ENCODE data around the gene TNIK. TPM values are rescaled to one million over a fixed set of nuclear protein-coding genes. Genes with fewer than 3 reads are reported as not detected.

TNIK gene
- total and polyA plus RNA-seq, 10 of the 15 experiments (the other 5 are each of a cell fraction or from before 2014, with no cell fraction given), result 13.9 to 74.3 (median 48.2) TPM

- ChIA-PET CTCF (interaction anchor here (0.6 to 2.1 kb wide), 5 partner anchors 9 to 118 kb away, joined by 3 to 9 read pairs (median 3); no protein-coding TSS in a partner anchor), RAD21 (ENCODE audit: unreplicated experiment) (interaction anchor here (0.8 to 1.9 kb wide), 5 partner anchors 9 to 45 kb away, joined by 3 to 5 read pairs (median 3); no protein-coding TSS in a partner anchor), SMC1A (ENCODE audit: uncharacterized antibody, unreplicated experiment) (interaction anchor here (0.5 to 1.9 kb wide), 8 partner anchors 10 to 873 kb away, joined by 3 to 11 read pairs (median 4); no protein-coding TSS in a partner anchor), POLR2A (interaction anchor here (0.5 to 1.3 kb wide), 5 partner anchors 8 to 1047 kb away, joined by 3 to 7 read pairs (median 4); no protein-coding TSS in a partner anchor)
- 95% methylated on average over 9 of the region's 9 CpGs for WGBS (ENCODE audit: insufficient coverage, insufficient replicate concordance, low lambda C conversion rate, missing lambda C conversion rate)
- no peak for FAIRE-seq
- H3K9me3 ChIP-seq (replicated peaks; ENCODE audit: control insufficient read depth, insufficient read depth, low read length), result no peaks in the 10 kb centered on the region; the same call in 2 of the 3 replicates
- H3K36me3 ChIP-seq (ENCODE audit: control insufficient read depth in 2 of 2, insufficient read depth in 2 of 2, low read length in 1 of 2), result peaks cover 0 to 3% of the 10 kb centered on the region in 2 experiments; a peak in 3 of 4 replicates
- H3K4me1 ChIP-seq (ENCODE audit: control insufficient read depth, insufficient read depth, low read length), result peaks cover 39% of the 10 kb centered on the region
- H3K4me2 ChIP-seq (ENCODE audit: control insufficient read depth, insufficient read depth), result no peak overlapping the region
- TF ChIP-seq CREM (IDR thresholded peaks at IDR 0.05; ENCODE audit: low read depth) (0 out of 2 replicates have a peak, but pooled peaks have one; percentile 9), RAD21 (IDR thresholded peaks at IDR 0.05; ENCODE audit: insufficient read depth, low read depth, low read length) (no peak), ZNF274 (IDR thresholded peaks at IDR 0.05; ENCODE audit: insufficient read depth, insufficient read length) (no peak), CREB1 (IDR thresholded peaks at IDR 0.05; ENCODE audit: low read depth) (peak; percentile 7; the same call in 1 of the 2 replicates), PML (IDR thresholded peaks at IDR 0.05; ENCODE audit: low read length) (no peak), BACH1 (IDR thresholded peaks at IDR 0.05; ENCODE audit: borderline replicate concordance) (no peak), POLR2AphosphoS5 (IDR thresholded peaks at IDR 0.05; ENCODE audit: low read length) (no peak)
- TF ChIP-seq, protein P1, sequence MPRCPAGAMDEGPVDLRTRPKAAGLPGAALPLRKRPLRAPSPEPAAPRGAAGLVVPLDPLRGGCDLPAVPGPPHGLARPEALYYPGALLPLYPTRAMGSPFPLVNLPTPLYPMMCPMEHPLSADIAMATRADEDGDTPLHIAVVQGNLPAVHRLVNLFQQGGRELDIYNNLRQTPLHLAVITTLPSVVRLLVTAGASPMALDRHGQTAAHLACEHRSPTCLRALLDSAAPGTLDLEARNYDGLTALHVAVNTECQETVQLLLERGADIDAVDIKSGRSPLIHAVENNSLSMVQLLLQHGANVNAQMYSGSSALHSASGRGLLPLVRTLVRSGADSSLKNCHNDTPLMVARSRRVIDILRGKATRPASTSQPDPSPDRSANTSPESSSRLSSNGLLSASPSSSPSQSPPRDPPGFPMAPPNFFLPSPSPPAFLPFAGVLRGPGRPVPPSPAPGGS (IDR thresholded peaks at IDR 0.05; ENCODE audit: borderline replicate concordance, insufficient read depth, low read depth, low read length, poor library complexity, severe bottlenecking), result no peak
- no peaks in the 10 kb centered on the region for H3K27me3 ChIP-seq (replicated peaks in 1 of 2; ENCODE audit: control insufficient read depth in 2 of 2, insufficient read depth in 2 of 2, low read length in 1 of 2)
- intact Hi-C loops (cut with micrococcal nuclease; ENCODE audit: unreplicated experiment) (no loop called here), in situ Hi-C loops (cut with MboI) (no loop called here)
- no peaks in the 10 kb centered on the region for H4K20me1 ChIP-seq (ENCODE audit: control insufficient read depth, insufficient read depth)
- no TSS peak for BruUV-seq (replicated peaks)
- H2AFZ ChIP-seq (ENCODE audit: control insufficient read depth, low read depth, low read length), result no peak overlapping the region
- H3K4me3 ChIP-seq, result no peak overlapping the region
- DNase-seq (ENCODE audit: low read depth, low spot score), result no peak
- H3K9ac ChIP-seq (ENCODE audit: control insufficient read depth, insufficient read depth, low read length), result no peak overlapping the region
- peak; percentile 33 for ATAC-seq
- peak overlapping the region; percentile 7 for H3K27ac ChIP-seq (ENCODE audit: control insufficient read depth, insufficient read depth)
- H3K79me2 ChIP-seq (ENCODE audit: control insufficient read depth, insufficient read depth, low read length), result peaks cover 52% of the 10 kb centered on the region
Observed at GRCh38 chr3:171239757-171240503, 220.3 kb downstream of the TNIK start.

Data from GM12878 (cell line).